ENCODE results near the gene ACOT9. TPM values are rescaled to one million over a fixed set of nuclear protein-coding genes. Genes with fewer than 3 reads are reported as not detected.
A peak's percentile ranks its signal among the peaks of the same experiment; 100 is the strongest.

ACOT9 gene
- total RNA-seq, 4 donors from 2014 or later = 21.4 to 72.2 (median 27.5) TPM

DNA sequence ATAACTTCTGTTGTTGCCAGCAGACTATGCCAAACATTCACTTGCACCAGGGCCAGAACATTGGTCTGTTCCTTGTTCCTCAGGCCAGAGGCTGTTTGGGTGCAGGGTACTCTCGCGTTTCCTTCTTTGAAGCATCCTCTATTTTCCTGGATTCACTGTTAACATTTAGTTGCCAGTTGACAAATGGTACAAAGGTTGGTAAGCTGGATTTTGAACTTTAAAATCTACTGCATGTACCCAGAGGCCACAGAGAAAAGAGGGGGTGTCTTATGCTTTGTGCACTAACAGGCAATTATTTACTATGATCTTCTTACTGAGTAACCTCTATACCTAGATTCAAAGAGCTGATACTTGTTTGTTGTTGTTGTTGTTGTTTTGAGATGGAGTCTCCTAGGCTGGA is 27.1 kb upstream of the ACOT9 start:
- H3K4me1 ChIP-seq = no peaks in the 10 kb centered on the region
- H3K4me3 ChIP-seq = no peak overlapping the region
- H3K36me3 ChIP-seq = no peaks in the 10 kb centered on the region
- DNase-seq = no peak
- intact Hi-C loops (cut with DNase I; ENCODE audit: low total_unique reads) (no loop called here), in situ Hi-C loops (cut with MboI; ENCODE audit: low pct_ligation_motif_present in 1 of 4, low pct_unique_long_range_greater_than_20kb in 1 of 4, low sequenced_read_pairs in 3 of 4) (loop anchor here in 1 of 4 donors (25.0 kb wide), 1 partner anchor 142 kb away; the partner anchor contains the start of genes APOO and CXorf58)
- no peak overlapping the region for H3K27ac ChIP-seq
- H3K27me3 ChIP-seq = no peaks in the 10 kb centered on the region
- H3K9me3 ChIP-seq = no peaks in the 10 kb centered on the region
- TF ChIP-seq, protein P1, sequence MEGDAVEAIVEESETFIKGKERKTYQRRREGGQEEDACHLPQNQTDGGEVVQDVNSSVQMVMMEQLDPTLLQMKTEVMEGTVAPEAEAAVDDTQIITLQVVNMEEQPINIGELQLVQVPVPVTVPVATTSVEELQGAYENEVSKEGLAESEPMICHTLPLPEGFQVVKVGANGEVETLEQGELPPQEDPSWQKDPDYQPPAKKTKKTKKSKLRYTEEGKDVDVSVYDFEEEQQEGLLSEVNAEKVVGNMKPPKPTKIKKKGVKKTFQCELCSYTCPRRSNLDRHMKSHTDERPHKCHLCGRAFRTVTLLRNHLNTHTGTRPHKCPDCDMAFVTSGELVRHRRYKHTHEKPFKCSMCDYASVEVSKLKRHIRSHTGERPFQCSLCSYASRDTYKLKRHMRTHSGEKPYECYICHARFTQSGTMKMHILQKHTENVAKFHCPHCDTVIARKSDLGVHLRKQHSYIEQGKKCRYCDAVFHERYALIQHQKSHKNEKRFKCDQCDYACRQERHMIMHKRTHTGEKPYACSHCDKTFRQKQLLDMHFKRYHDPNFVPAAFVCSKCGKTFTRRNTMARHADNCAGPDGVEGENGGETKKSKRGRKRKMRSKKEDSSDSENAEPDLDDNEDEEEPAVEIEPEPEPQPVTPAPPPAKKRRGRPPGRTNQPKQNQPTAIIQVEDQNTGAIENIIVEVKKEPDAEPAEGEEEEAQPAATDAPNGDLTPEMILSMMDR (IDR thresholded peaks at IDR 0.05) = no peak
- no peak for TF ChIP-seq EP300 (IDR thresholded peaks at IDR 0.05; ENCODE audit: low read depth)
- no peak for TF ChIP-seq POLR2AphosphoS5 (IDR thresholded peaks at IDR 0.05)
- no peak for TF ChIP-seq POLR2A (IDR thresholded peaks at IDR 0.05)
- WGBS, 2 donors (ENCODE audit: low coverage in 1 of 2) = 56% methylated on average over 2 of the region's 2 CpGs; no CpG with 5 or more reads in 1 of the 2 donors

DNA sequence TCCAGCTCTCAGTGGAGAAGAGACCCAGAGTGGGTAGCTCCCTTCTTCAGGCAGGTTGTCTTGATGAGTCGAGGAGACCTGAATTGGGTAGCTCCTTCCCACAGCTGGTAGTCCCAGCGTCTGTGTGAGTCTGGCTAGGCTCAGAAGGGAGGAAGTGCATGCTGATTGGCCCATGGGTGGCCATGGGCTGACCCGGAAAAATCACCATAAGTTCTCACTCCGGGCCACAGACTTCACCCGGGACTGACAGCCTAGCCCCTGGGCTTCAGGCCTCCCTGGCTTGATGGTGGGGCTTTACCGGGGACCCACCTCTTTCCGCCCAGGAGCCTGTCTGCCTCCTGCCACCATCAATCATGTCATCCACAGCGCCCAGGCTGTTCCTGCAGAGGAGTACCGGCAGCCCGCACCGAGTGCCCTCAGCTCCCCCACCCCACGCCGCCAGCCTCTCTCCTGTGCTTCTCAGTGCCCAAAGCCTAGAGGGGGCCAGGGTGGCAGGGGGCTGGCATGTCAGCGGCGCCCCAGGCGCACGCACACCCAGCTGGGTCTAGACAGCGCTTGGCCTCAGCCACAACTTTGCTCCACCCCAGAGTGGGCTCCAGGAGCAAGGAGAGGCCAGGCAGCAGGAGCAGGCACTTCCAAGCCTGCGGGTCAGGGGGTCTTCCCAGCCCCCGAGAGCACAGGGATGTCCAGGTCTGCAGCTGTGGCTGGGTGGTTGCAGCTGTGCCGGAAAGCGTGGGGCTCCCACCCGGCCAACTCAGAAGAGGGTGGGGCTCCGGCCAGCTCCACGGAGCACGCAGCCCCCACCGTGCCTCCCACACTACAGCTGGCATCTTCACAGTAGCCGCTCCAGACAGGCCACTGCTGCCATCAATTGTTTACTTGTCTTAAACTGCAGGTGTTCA is 23.8 kb upstream of the ACOT9 start:
- H3K4me3 ChIP-seq = peak overlapping the region in 2 of 4 donors; percentile 6 to 11
- no peaks in the 10 kb centered on the region for H3K4me1 ChIP-seq
- DNase-seq = peak; percentile 17
- no peak for TF ChIP-seq POLR2A (IDR thresholded peaks at IDR 0.05)
- TF ChIP-seq EP300 (IDR thresholded peaks at IDR 0.05; ENCODE audit: low read depth) = no peak
- no peak for TF ChIP-seq POLR2AphosphoS5 (IDR thresholded peaks at IDR 0.05)
- TF ChIP-seq, protein P1 (IDR thresholded peaks at IDR 0.05) = no peak
- H3K36me3 ChIP-seq = no peaks in the 10 kb centered on the region
- peak overlapping the region in 2 of 4 donors; percentile 11 to 72 for H3K27ac ChIP-seq
- no peaks in the 10 kb centered on the region for H3K9me3 ChIP-seq
- WGBS, 2 donors (ENCODE audit: low coverage in 1 of 2) = 51% methylated on average over 15 of the region's 28 CpGs; no CpG with 5 or more reads in 1 of the 2 donors
- in situ Hi-C loops (cut with MboI; ENCODE audit: low pct_ligation_motif_present in 1 of 4, low pct_unique_long_range_greater_than_20kb in 1 of 4, low sequenced_read_pairs in 3 of 4) (loop anchor here in 1 of 4 donors (25.0 kb wide), 1 partner anchor 145 kb away; the partner anchor contains the start of genes APOO and CXorf58), intact Hi-C loops (cut with DNase I; ENCODE audit: low total_unique reads) (no loop called here)
- no peaks in the 10 kb centered on the region for H3K27me3 ChIP-seq

DNA sequence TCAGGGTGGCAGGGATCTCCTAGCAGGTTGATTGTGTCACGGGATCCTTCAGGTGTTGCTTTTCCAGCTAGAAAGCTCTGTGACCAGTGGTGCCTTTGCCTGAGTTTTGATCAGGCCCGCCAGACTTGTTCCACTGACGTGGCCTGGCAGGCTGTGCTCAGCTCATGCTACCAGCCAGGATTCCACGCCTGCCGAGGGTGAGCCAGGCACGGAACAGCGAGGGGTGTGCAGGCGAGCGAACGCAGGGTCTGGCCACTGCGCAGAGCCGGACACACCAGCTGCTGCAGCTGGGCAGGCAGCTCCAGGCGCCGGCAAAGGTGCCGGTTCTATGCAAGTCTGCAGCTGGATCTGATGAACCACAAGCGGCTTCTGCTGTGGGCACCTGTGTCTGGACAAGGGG is 22.8 kb upstream of the ACOT9 start:
- TF ChIP-seq, protein P1 (IDR thresholded peaks at IDR 0.05) = no peak
- TF ChIP-seq POLR2A (IDR thresholded peaks at IDR 0.05) (no peak), POLR2AphosphoS5 (IDR thresholded peaks at IDR 0.05) (no peak), EP300 (IDR thresholded peaks at IDR 0.05; ENCODE audit: low read depth) (no peak)
- WGBS, 2 donors (ENCODE audit: low coverage in 1 of 2) = 89% methylated on average over 8 of the region's 16 CpGs; no CpG with 5 or more reads in 1 of the 2 donors
- H3K27ac ChIP-seq = no peak overlapping the region
- no peaks in the 10 kb centered on the region for H3K27me3 ChIP-seq
- DNase-seq = no peak
- intact Hi-C loops (cut with DNase I; ENCODE audit: low total_unique reads) (no loop called here), in situ Hi-C loops (cut with MboI; ENCODE audit: low pct_ligation_motif_present in 1 of 4, low pct_unique_long_range_greater_than_20kb in 1 of 4, low sequenced_read_pairs in 3 of 4) (loop anchor here in 1 of 4 donors (25.0 kb wide), 1 partner anchor 146 kb away; the partner anchor contains the start of genes APOO and CXorf58)
- no peak overlapping the region for H3K4me3 ChIP-seq
- H3K4me1 ChIP-seq = no peaks in the 10 kb centered on the region
- H3K9me3 ChIP-seq = no peaks in the 10 kb centered on the region
- H3K36me3 ChIP-seq = no peaks in the 10 kb centered on the region

DNA sequence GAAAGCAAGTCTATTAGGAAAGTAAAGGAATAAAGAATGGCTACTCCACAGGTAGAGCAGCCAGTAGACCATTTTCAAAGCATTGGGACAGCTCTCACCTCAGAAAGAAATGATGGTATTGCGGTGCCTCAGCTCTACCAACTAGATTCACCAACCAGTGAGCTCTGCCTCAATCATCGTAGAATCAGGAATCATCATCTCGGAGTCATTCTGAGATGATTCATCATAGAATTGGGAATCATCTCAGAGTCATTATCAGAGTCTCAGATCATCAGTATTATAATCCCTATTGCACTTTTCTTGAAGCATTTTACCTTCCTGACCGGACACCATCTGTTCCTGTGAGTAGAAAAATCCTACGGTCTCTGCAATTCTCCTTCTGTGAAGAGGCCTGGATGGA is 22.4 kb upstream of the ACOT9 start:
- no peak overlapping the region for H3K4me3 ChIP-seq
- no peak overlapping the region for H3K27ac ChIP-seq
- H3K27me3 ChIP-seq = no peaks in the 10 kb centered on the region
- intact Hi-C loops (cut with DNase I; ENCODE audit: low total_unique reads) = no loop called here
- TF ChIP-seq EP300 (IDR thresholded peaks at IDR 0.05; ENCODE audit: low read depth) (no peak), POLR2AphosphoS5 (IDR thresholded peaks at IDR 0.05) (no peak), POLR2A (IDR thresholded peaks at IDR 0.05) (no peak)
- TF ChIP-seq, protein P1 (IDR thresholded peaks at IDR 0.05) = no peak
- in situ Hi-C loops (cut with MboI; ENCODE audit: low pct_ligation_motif_present in 1 of 4, low pct_unique_long_range_greater_than_20kb in 1 of 4, low sequenced_read_pairs in 3 of 4) = loop anchor here in 1 of 4 donors (25.0 kb wide), 1 partner anchor 147 kb away; the partner anchor contains the start of genes APOO and CXorf58
- no peak for DNase-seq
- no peaks in the 10 kb centered on the region for H3K9me3 ChIP-seq
- H3K4me1 ChIP-seq = no peaks in the 10 kb centered on the region
- H3K36me3 ChIP-seq = no peaks in the 10 kb centered on the region
- 96% methylated on average over 5 of the region's 5 CpGs; no CpG with 5 or more reads in 1 of the 2 donors for WGBS, 2 donors (ENCODE audit: low coverage in 1 of 2)

All from transverse colon (tissue), 4 donors.